ENCODE results near the gene KHDC1. TPM values are rescaled to one million over a fixed set of nuclear protein-coding genes. Genes with fewer than 3 reads are reported as not detected.
A peak's percentile ranks its signal among the peaks of the same experiment; 100 is the strongest.
"Not testable (repeated sequence)": the region's sequence is repeated elsewhere in the genome, so short reads cannot be mapped to it uniquely, and the experiment has no call there.

KHDC1 gene
- total RNA-seq, 1 donor from 2014 or later: 2.9 TPM

DNA sequence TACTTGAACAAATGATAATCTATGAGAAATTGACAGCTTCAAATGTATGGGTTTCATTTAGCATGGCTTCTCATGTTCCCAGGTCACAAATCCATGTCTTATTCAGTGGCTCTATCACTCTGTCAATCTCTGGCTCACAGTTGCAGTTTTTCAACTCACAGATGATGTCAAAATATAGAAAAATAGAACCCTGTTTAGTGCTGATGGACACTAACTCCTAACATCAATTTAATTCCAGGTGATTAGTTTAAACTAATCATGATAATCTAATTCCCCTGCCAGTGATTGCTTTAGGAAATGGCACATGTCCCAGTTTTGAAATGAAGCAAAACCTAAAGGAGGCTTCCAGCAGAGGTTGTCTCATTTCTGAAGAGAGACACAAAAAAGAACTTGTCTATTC, 13.0 kb downstream of the KHDC1 start:
- DNase-seq (ENCODE audit: low read depth): no peak

DNA sequence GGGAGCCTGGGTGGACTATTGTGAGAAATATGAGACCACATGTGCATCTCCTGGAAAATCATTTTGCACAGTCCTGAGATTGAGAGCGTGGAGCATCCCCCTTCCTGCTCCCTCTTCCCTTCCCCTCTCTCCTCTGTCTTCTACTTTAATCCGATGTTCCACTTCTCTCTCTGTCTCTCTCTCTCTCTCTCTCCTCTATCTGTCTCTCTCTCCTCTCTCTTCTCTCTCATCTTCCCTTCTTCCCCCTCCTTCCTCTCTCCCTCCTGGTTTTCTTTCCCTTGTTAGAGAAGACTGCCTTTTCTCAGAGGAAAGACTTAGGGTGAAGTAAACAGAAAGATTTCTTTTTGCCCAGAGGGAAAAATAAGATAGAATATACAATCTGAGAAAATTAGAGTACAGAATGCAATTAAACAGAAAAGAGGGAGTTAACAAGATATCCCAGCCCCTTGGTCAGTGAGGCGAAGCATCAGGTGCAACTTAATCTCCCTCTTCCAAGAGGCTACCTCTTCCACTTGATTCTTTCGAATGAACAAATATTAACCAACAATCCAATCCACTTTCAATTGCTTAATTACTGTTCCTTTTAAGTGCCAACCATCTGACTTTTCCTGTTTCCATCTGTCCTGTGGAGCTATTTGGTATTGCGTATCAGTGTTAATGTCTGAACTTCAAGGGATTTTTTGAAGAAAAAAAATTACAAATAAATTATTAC, 14.6 kb downstream of the KHDC1 start:
- peak; percentile 4 for DNase-seq (ENCODE audit: low read depth)

GRCh38 chr6:73242001-73242400, 21.0 kb downstream of the KHDC1 start:
- DNase-seq (ENCODE audit: low read depth): no peak

DNA sequence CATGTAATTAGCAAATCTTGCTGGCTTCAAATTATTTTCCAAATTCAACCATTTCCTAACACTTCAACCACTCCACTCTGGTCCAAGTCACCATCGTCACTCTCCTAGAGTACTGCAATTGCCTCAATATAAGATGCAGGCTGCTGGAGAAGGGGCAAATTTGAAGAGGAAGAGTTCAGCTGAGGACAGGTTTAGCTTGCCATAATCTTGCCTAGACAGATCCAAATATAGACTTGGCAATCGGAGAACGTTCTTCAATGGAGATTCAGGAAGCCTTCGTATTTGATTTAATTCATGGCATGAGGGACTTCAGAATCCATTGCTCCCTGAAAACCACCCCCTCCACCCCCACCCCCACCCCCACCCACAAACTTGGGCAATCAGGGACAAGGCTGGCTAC, 22.3 kb downstream of the KHDC1 start:
- DNase-seq (ENCODE audit: low read depth): no peak

DNA sequence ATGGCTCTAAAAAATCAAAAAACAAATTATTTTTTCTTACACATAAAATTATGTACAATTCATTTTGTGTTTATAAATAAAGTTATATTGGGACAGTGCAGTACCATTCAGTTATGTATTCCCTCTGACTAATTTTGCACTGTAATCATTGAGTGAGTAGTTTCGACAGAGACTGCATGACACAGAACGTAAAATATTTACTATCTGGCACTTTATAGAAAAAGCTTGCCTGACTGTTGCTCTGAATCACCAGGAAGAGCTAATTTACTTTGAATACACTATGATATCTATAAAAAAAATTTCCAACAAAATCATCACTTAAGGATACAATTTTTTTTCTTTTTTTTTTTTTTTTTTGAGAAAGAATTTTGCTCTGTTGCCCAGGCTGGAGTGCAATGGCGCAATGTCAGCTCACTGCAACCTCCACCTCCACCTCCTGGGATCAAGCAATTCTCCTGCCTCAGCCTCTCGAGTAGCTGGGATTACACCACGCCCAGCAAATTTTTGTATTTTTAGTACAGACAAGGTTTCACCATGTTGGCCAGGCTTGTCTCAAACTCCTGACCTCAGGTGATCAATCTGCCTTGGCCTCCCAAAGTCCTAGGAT, 26.7 kb downstream of the KHDC1 start:
- DNase-seq (ENCODE audit: low read depth): peak; percentile 56

DNA sequence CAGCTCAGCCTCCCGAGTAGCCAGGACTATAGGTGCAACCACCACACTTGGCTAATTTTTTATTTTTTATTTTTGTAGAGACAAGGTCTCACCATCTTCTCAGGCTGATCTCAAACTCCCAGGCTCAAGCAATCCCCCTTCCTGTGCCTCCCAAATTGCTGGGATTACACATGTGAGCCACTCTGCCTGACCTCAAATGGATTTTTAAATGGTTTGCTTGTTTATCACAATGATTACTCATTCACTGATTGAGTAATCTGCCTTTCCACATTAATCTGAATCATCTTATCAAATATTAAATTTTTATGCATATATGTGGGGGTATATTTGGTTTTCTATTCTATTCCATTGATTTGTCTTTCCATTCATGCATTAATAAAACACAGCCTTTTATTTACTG, 28.3 kb downstream of the KHDC1 start:
- peak; percentile 47 for DNase-seq (ENCODE audit: low read depth)

DNA sequence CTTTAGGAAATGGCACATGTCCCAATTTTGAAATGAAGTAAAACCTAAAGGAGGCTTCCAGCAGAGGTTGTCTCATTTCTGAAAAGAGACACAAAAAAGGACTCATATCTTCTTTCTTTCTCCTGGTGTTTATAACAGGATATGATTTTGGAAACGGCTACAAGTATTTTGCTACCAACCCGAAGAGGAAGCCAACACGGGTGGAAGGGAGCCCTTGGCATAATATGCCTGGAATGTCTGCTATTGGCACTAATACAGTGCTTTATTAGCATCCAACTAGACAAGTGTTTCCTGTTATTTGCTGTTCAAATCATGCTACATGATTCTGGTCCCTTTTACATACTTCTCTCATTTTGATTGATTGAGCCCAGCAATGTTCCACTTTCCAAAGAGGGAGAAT, 29.0 kb downstream of the KHDC1 start:
- not testable (repeated sequence) for DNase-seq (ENCODE audit: low read depth)

- DNase-seq (ENCODE audit: low read depth): no peak
Observed at GRCh38 chr6:73233048-73233447, 29.9 kb downstream of the KHDC1 start.

GRCh38 chr6:73231986-73232391, 31.0 kb downstream of the KHDC1 start:
- peak; percentile 28 for DNase-seq (ENCODE audit: low read depth)

GRCh38 chr6:73227606-73228255, 35.3 kb downstream of the KHDC1 start:
- DNase-seq (ENCODE audit: low read depth): no peak

DNA sequence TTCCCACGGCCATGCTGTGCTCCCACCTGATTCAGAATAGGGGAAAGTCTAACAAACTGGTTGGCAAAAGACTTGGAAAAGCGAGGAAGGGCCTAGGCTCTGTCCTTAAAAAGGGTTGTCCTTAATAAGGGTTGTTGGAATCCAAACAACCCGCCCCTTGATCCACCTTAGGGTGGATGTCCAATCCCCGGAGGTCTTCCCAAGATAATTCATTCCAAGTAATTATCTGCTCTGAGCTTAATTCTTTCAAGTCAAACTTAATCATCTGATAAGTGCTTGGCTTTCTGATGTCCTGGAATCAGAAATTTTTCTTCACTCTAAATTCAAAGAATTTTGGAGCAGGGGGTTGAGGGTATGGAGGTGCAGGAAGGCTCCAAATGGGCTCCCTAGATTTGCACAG, 37.6 kb downstream of the KHDC1 start, which contains the start of gene KHDC1L:
TSS of gene KHDC1L (minus strand) at position 101 of the 400 bp plus-strand sequence. CDS start at position 13, 88 bp downstream.
- no peak for DNase-seq (ENCODE audit: low read depth)

DNA sequence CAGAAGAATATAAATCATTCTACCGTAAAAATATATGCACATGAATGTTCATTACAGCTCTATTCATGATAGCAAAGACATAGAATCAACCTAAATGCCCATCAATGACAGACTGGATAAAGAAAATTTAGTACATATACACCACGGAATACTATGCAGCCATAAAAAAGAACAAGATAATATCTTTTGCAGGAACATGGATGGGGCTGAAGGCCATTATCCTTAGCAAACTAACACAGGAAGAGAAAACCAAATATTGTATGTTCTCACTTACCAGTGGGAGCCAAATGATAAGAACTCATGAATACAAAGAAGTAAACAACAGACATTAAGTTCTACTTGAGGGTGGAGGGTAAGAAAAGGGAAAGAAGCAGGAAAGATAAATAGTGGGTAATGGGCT, 46.1 kb downstream of the KHDC1 start:
- DNase-seq (ENCODE audit: low read depth): no peak

GRCh38 chr6:73209117-73209516, 53.9 kb downstream of the KHDC1 start:
- no peak for DNase-seq (ENCODE audit: low read depth)

- DNase-seq (ENCODE audit: low read depth): no peak
Observed at GRCh38 chr6:73207221-73207837, 55.7 kb downstream of the KHDC1 start.

- no peak for DNase-seq (ENCODE audit: low read depth)
Observed at GRCh38 chr6:73204252-73204651, 58.7 kb downstream of the KHDC1 start.

DNA sequence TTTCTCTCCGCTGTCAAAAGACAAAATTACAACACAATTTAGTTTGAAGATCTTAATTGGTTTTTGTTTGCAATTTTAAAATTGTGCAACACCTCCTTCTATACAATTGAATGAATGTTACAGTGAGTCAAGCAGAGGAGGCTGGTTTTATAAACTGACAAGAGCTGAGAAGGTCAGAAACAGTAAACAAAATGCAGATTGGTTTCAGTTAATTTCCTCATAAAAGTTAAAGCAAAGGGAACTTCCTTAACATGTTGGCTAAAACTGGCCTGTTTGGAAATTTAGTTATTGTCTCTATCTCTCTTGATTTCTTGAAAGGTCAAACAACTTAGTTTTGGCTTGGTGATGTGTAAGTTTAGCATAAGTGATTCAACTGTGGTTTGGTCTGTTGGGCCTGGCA, 59.9 kb downstream of the KHDC1 start:
- DNase-seq (ENCODE audit: low read depth): no peak

GRCh38 chr6:73200735-73201134, 62.3 kb downstream of the KHDC1 start:
- DNase-seq (ENCODE audit: low read depth): no peak

DNA sequence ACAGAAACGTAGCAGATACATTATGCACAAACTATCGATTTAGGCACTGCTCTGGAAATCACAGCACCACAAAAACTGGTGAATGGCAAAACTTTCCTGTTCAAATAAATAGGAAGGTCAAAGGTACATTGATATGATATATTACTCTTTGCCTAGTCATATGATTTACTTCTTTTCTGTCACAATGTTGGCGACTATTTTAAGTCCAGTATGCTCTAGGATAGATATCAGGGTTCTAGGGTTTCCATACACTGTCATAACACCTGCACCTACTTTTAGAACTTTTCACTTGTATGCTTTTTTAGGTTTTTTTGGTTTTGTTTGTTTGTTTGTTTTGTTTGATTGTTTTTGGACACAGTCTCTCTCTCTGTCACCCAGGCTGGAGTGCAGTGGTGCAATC, 62.7 kb downstream of the KHDC1 start:
- no peak for DNase-seq (ENCODE audit: low read depth)

- DNase-seq (ENCODE audit: low read depth): no peak
Observed at GRCh38 chr6:73194744-73195143, 68.3 kb downstream of the KHDC1 start.

DNA sequence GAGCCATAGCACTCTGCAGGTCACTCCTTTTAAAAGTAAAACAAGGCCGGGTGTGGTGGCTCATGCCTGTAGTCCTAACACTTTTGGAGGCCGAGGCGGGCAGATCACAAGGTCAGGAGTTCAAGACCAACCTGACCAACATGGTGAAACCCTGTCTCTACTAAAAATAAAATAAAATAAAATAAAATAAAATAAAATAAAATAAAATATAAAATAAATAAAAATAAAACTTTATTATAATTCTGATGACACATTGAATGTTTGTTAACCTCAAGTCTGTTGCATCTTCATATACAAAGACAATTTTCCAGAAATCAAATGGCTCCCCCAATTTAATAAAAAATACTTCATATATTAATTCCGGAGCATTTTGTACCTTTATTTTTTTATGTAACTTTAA, 69.7 kb downstream of the KHDC1 start:
- not testable (repeated sequence) for DNase-seq (ENCODE audit: low read depth)
